ENCODE measurements around the gene ALDH1L1.

The ALDH1L1 gene

DNA sequence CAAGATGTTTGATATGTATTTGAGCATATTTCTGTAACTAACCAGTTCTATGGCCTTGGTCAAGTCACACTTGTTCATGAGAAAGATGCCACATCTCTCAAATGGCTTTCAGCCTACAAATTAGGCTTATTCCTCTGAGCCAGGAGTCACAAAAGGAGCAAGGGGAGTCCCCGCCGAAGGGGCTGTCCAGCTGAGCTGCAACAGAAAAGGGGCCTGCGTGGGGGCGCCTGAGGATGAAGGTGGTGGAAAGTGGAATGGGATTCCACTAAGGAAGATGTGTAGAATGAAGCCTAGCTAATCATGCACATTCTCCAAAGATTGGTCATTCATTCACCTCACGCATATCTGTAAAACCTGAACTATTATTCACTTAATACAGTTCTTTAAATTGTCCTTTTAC lies 19.1 kb downstream of the ALDH1L1 start:
- TF ChIP-seq TAF1 (IDR thresholded peaks at IDR 0.05; ENCODE audit: borderline replicate concordance, insufficient read depth, low read length) (no peak), FOXP2 (optimal IDR thresholded peaks at IDR 0.05; ENCODE audit: borderline replicate concordance, extremely low read depth, extremely low read length, insufficient read depth) (no peak), POLR2AphosphoS5 (IDR thresholded peaks at IDR 0.05; ENCODE audit: low read depth, low read length) (no peak), SIN3A (IDR thresholded peaks at IDR 0.05; ENCODE audit: borderline replicate concordance, insufficient read depth, low read length) (no peak)
- TF ChIP-seq, protein P1, sequence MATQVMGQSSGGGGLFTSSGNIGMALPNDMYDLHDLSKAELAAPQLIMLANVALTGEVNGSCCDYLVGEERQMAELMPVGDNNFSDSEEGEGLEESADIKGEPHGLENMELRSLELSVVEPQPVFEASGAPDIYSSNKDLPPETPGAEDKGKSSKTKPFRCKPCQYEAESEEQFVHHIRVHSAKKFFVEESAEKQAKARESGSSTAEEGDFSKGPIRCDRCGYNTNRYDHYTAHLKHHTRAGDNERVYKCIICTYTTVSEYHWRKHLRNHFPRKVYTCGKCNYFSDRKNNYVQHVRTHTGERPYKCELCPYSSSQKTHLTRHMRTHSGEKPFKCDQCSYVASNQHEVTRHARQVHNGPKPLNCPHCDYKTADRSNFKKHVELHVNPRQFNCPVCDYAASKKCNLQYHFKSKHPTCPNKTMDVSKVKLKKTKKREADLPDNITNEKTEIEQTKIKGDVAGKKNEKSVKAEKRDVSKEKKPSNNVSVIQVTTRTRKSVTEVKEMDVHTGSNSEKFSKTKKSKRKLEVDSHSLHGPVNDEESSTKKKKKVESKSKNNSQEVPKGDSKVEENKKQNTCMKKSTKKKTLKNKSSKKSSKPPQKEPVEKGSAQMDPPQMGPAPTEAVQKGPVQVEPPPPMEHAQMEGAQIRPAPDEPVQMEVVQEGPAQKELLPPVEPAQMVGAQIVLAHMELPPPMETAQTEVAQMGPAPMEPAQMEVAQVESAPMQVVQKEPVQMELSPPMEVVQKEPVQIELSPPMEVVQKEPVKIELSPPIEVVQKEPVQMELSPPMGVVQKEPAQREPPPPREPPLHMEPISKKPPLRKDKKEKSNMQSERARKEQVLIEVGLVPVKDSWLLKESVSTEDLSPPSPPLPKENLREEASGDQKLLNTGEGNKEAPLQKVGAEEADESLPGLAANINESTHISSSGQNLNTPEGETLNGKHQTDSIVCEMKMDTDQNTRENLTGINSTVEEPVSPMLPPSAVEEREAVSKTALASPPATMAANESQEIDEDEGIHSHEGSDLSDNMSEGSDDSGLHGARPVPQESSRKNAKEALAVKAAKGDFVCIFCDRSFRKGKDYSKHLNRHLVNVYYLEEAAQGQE (IDR thresholded peaks at IDR 0.05; ENCODE audit: insufficient read depth in 1 of 2, low read depth in 2 of 2, low read length in 2 of 2) = no peak

GRCh38 chr3:126160243-126161210 lies 19.9 kb downstream of the ALDH1L1 start:
- TF ChIP-seq SIN3A (IDR thresholded peaks at IDR 0.05; ENCODE audit: borderline replicate concordance, insufficient read depth, low read length) (no peak), POLR2AphosphoS5 (IDR thresholded peaks at IDR 0.05; ENCODE audit: low read depth, low read length) (no peak), FOXP2 (optimal IDR thresholded peaks at IDR 0.05; ENCODE audit: borderline replicate concordance, extremely low read depth, extremely low read length, insufficient read depth) (no peak), TAF1 (IDR thresholded peaks at IDR 0.05; ENCODE audit: borderline replicate concordance, insufficient read depth, low read length) (no peak)
- TF ChIP-seq, protein P1 (IDR thresholded peaks at IDR 0.05; ENCODE audit: insufficient read depth in 1 of 2, low read depth in 2 of 2, low read length in 2 of 2) = no peak

DNA sequence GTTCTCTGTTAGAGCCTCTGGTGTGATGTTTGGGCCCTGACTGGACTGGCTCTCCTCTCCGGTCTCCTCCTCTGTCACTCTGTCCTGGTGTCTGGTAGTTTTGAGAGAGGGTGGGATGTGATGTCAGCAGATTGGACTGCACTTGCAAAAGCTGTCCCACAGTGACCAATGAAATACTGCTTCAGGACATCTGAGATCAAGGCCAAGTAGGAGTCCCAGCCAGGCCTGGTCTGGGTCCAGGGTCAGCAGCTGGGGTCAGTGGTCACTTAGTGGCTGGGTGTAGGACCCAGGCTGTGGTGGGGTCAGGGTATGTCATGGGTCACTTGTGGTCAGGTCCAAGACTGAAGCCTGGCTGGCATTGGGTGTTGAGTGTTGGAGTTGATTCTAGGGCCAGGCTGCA lies 20.9 kb downstream of the ALDH1L1 start:
- TF ChIP-seq SIN3A (IDR thresholded peaks at IDR 0.05; ENCODE audit: borderline replicate concordance, insufficient read depth, low read length) (no peak), FOXP2 (optimal IDR thresholded peaks at IDR 0.05; ENCODE audit: borderline replicate concordance, extremely low read depth, extremely low read length, insufficient read depth) (no peak), POLR2AphosphoS5 (IDR thresholded peaks at IDR 0.05; ENCODE audit: low read depth, low read length) (no peak), TAF1 (IDR thresholded peaks at IDR 0.05; ENCODE audit: borderline replicate concordance, insufficient read depth, low read length) (no peak)
- TF ChIP-seq, protein P1 (IDR thresholded peaks at IDR 0.05; ENCODE audit: insufficient read depth in 1 of 2, low read depth in 2 of 2, low read length in 2 of 2) = no peak

GRCh38 chr3:126158912-126159454 lies 21.4 kb downstream of the ALDH1L1 start:
- TF ChIP-seq TAF1 (IDR thresholded peaks at IDR 0.05; ENCODE audit: borderline replicate concordance, insufficient read depth, low read length) = no peak
- TF ChIP-seq FOXP2 (optimal IDR thresholded peaks at IDR 0.05; ENCODE audit: borderline replicate concordance, extremely low read depth, extremely low read length, insufficient read depth) = no peak
- TF ChIP-seq SIN3A (IDR thresholded peaks at IDR 0.05; ENCODE audit: borderline replicate concordance, insufficient read depth, low read length) = no peak
- TF ChIP-seq, protein P1 (IDR thresholded peaks at IDR 0.05; ENCODE audit: insufficient read depth in 1 of 2, low read depth in 2 of 2, low read length in 2 of 2) = no peak
- TF ChIP-seq POLR2AphosphoS5 (IDR thresholded peaks at IDR 0.05; ENCODE audit: low read depth, low read length) = no peak

All from PFSK-1 (cell line).